PC-3 (cell line): ENCODE measurements around the gene MATN4. TPM values are rescaled to one million over a fixed set of nuclear protein-coding genes. Genes with fewer than 3 reads are reported as not detected.

ENCODE experiments used
- ATAC-seq: fragments of 200-7000 bp; cut with Tn5 transposase; 2 replicates; pipeline ENCODE4 v1.9.1; 2020; ENCODE audit warnings: mild to moderate bottlenecking, moderate library complexity
- BruUV-seq: library from RNA; stranded (reverse); fragments of 400-500 nt; replicated peaks from 2 replicates; lab custom pipeline; 2021; lab: Mats Ljungman, UMichigan
- CTCF ChIA-PET: fragments of 300-600 bp; sonication (Branson Sonifier 250); formaldehyde crosslinking; loops from one replicate; lab custom pipeline; 2022; ENCODE audit warnings: antibody characterized with exemption; lab: Charles Lee
- POLR2A ChIA-PET: fragments of 300-600 bp; sonication (Branson Sonifier 250); formaldehyde crosslinking; loops from one replicate; lab custom pipeline; 2022; ENCODE audit warnings: antibody characterized with exemption; ENCODE audit not compliant: unreplicated experiment; lab: Charles Lee
- DNase-seq: peaks from one replicate; pipeline ENCODE4 v3.0.0-alpha.2; 2015
- H2AFZ ChIP-seq: fragments of 300-600 bp; sonication (generic); 2 replicates; pipeline ENCODE4 v1.6.0; 2016; ENCODE audit warnings: antibody characterized with exemption, low read length
- H3F3A ChIP-seq: fragments of 300-600 bp; sonication (generic); one replicate; pipeline ENCODE4 v1.6.0; 2017; ENCODE audit warnings: antibody characterized with exemption, low read length, control low read depth, mild to moderate bottlenecking; ENCODE audit not compliant: unreplicated experiment
- H3K27ac ChIP-seq: fragments of 300-600 bp; sonication (generic); 2 replicates; pipeline ENCODE4 v1.5.1; 2016; ENCODE audit warnings: mild to moderate bottlenecking, low read length
- H3K27me3 ChIP-seq: fragments of 300-600 bp; sonication (generic); 2 replicates; pipeline ENCODE4 v1.6.1; 2016; ENCODE audit warnings: low read length, mixed read lengths
- H3K36me3 ChIP-seq: fragments of 300-600 bp; sonication (generic); 2 replicates; pipeline ENCODE4 v1.6.1; 2016; ENCODE audit warnings: low read depth, mixed run types, low read length, mixed read lengths
- H3K4me1 ChIP-seq: fragments of 300-600 bp; sonication (generic); 2 replicates; pipeline ENCODE4 v1.5.1; 2016; ENCODE audit warnings: low read length; ENCODE audit not compliant: insufficient read depth
- H3K4me2 ChIP-seq: fragments of 300-600 bp; sonication (generic); 2 replicates; pipeline ENCODE4 v1.6.0; 2016; ENCODE audit warnings: low read length
- H3K4me3 ChIP-seq: fragments of 300-600 bp; sonication (generic); 2 replicates; pipeline ENCODE4 v1.5.1; 2016; ENCODE audit warnings: mild to moderate bottlenecking, low read length, mixed read lengths
- H3K79me2 ChIP-seq: fragments of 300-600 bp; sonication (generic); 2 replicates; pipeline ENCODE4 v1.6.1; 2017; ENCODE audit warnings: low read length, mixed read lengths
- H3K9ac ChIP-seq: fragments of 300-600 bp; sonication (generic); 2 replicates; pipeline ENCODE4 v1.6.0; 2016; ENCODE audit warnings: mild to moderate bottlenecking, low read length
- H3K9me2 ChIP-seq: fragments of 300-600 bp; sonication (generic); replicated peaks from 2 replicates; pipeline ENCODE4 v1.6.1; 2016; ENCODE audit warnings: mixed run types, low read length, mixed read lengths
- H3K9me3 ChIP-seq: fragments of 300-600 bp; sonication (generic); 2 replicates; pipeline ENCODE4 v1.6.1; 2016; ENCODE audit warnings: low read length, mixed read lengths
- H4K20me1 ChIP-seq: fragments of 300-600 bp; sonication (generic); 2 replicates; pipeline ENCODE4 v1.6.1; 2016; ENCODE audit warnings: low read length, mixed read lengths
- EZH2 ChIP-seq: fragments of 300-600 bp; sonication (generic); IDR thresholded peaks from one replicate; pipeline ENCODE4 v1.6.1; 2017; ENCODE audit warnings: antibody characterized with exemption, mild to moderate bottlenecking, low read length; ENCODE audit not compliant: unreplicated experiment
- EZH2phosphoT487 ChIP-seq: fragments of 300-600 bp; sonication (generic); IDR thresholded peaks from 2 replicates; pipeline ENCODE4 v1.6.1; 2018; ENCODE audit warnings: mild to moderate bottlenecking, antibody characterized with exemption, low read length, borderline replicate concordance
- intact Hi-C: fragments of 100-400 bp; cut with micrococcal nuclease; formaldehyde crosslinking; loops from 2 replicates; pipeline ENCODE4 v1.9.0; 2023
- total RNA-seq: library from RNA; depleted of rRNA; stranded (reverse); fragments of >200 nt; gene quantifications from 2 replicates; pipeline ENCODE4 v1.2.3, GENCODE V29; 2014
- TF ChIP-seq, protein P1 (sequence below): fragments of 300-600 bp; sonication (generic); conservative IDR thresholded peaks from 2 replicates; pipeline ENCODE4 v1.5.1; 2017; ENCODE audit warnings: antibody characterized with exemption, low read depth, mild to moderate bottlenecking, low read length

The MATN4 gene
- total RNA-seq, 1 experiment from 2014 or later = 0.33 TPM

DNA sequence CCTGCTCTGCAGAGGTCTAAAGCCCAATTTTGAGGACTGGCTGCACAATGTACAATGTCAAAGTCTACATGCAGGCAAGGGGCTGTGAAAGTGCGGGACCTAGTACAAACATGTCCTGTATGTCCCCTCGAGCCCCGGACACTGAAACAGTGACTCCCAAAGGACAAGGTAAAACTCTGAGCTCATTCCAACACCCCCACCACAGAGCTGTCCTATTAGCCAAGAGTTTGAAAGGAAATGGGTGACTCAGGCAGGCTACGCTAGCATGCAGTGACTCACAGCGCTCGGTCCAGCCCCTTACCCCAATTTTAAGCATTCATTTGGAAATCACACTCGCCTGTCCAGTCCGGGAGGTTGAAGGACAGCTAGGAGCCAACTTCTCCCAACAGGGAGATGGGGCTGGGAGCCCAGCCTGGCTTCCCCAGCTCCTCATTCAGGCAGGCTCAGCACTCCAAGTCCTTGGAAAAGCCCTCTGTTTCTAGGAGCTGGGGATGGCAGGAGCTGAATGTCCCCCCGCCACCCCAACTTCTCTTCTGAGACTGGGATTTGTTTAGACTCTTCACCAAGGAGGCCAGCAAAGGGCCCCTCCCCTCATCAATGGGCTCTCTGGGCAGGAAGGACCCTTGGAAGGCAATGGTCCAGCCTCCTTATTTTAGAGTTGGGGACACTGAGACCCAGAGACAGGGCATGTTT is 36.2 kb upstream of the MATN4 start:
- Histone ChIP-seq H3K9me3 (no peaks in the 10 kb centered on the region), H3K9ac (peak overlapping the region; percentile 91), H3K36me3 (peaks cover 20% of the 10 kb centered on the region), H3F3A (peaks cover 15% of the 10 kb centered on the region), H3K27me3 (no peaks in the 10 kb centered on the region), H3K9me2 (no peaks in the 10 kb centered on the region), H3K27ac (peak overlapping the region; percentile 95), H3K4me2 (peak overlapping the region; percentile 98), H2AFZ (no peak overlapping the region), H4K20me1 (peaks cover 43% of the 10 kb centered on the region), H3K4me3 (peak overlapping the region; percentile 97), H3K4me1 (peaks cover 83% of the 10 kb centered on the region), H3K79me2 (peaks cover 86% of the 10 kb centered on the region)
- POLR2A ChIA-PET = interaction anchor here (0.6 to 1.0 kb wide), 7 partner anchors 15 to 651 kb away, joined by 3 to 5 read pairs (median 3); partner anchors contain the start of gene SYS1
- TSS peak; percentile 86 for BruUV-seq
- ATAC-seq (peak; percentile 57), DNase-seq (peak; percentile 98)
- intact Hi-C loops = loop anchor here (1.0 to 10.0 kb wide), 2 partner anchors 8 to 430 kb away; no protein-coding TSS in a partner anchor
- CTCF ChIA-PET = interaction anchor here (1.4 to 2.0 kb wide), 2 partner anchors 18 to 22 kb away, joined by 8 to 14 read pairs; partner anchors contain the start of gene SYS1
- TF ChIP-seq, protein P1, sequence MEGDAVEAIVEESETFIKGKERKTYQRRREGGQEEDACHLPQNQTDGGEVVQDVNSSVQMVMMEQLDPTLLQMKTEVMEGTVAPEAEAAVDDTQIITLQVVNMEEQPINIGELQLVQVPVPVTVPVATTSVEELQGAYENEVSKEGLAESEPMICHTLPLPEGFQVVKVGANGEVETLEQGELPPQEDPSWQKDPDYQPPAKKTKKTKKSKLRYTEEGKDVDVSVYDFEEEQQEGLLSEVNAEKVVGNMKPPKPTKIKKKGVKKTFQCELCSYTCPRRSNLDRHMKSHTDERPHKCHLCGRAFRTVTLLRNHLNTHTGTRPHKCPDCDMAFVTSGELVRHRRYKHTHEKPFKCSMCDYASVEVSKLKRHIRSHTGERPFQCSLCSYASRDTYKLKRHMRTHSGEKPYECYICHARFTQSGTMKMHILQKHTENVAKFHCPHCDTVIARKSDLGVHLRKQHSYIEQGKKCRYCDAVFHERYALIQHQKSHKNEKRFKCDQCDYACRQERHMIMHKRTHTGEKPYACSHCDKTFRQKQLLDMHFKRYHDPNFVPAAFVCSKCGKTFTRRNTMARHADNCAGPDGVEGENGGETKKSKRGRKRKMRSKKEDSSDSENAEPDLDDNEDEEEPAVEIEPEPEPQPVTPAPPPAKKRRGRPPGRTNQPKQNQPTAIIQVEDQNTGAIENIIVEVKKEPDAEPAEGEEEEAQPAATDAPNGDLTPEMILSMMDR = no peak
- no peak for TF ChIP-seq EZH2
- TF ChIP-seq EZH2phosphoT487 = no peak

DNA sequence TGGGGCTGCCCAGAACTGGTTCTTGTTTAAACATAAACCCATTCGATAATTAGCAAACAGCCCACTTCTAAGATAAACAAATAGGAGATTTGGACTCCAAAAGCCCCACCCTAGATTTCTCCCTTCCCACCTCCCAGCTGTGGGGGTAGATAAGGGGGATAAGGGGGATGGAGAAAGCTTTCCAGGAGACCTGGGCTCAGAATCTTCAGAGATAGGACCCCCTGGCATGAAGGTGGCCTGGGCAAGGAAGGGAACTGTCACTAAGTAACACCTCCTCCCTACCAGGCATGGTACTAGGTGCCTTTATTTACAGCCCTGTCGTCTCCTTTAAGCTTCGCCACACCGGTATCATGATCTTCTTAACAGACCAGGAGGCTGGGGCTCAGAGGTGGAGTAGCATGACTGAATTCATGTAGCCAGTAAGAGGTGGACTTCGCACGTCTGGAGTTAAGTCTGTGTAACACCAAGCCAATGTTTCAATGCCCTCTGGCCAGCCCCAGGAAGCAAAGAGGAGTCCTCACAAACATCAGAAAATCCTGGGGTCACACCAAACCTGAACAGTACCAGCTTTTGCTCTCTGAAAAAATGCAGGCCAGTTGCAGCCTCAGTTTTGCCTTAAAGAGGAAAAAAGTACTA is 35.6 kb upstream of the MATN4 start:
- peaks cover 15% of the 10 kb centered on the region for H3F3A ChIP-seq
- ATAC-seq = peak; percentile 0; the same call in 1 of the 2 replicates
- peaks cover 27% of the 10 kb centered on the region for H3K36me3 ChIP-seq
- no peaks in the 10 kb centered on the region for H3K27me3 ChIP-seq
- peaks cover 43% of the 10 kb centered on the region for H4K20me1 ChIP-seq
- intact Hi-C loops = loop anchor here (1.0 to 10.0 kb wide), 2 partner anchors 7 to 431 kb away; no protein-coding TSS in a partner anchor
- H3K27ac ChIP-seq = peak overlapping the region; percentile 95
- no peaks in the 10 kb centered on the region for H3K9me2 ChIP-seq
- TSS peak; percentile 1 for BruUV-seq
- H3K4me3 ChIP-seq = peak overlapping the region; percentile 61
- peaks cover 86% of the 10 kb centered on the region for H3K4me1 ChIP-seq
- peaks cover 93% of the 10 kb centered on the region for H3K79me2 ChIP-seq
- H3K4me2 ChIP-seq = peak overlapping the region; percentile 98
- peak overlapping the region; percentile 82 for H3K9ac ChIP-seq
- TF ChIP-seq, protein P1 = no peak
- TF ChIP-seq EZH2phosphoT487 (no peak), EZH2 (no peak)
- ChIA-PET POLR2A (interaction anchor here (0.7 to 1.0 kb wide), 4 partner anchors 14 to 590 kb away, joined by 3 to 4 read pairs (median 3); partner anchors contain the start of gene SYS1), CTCF (interaction anchor here (1.4 to 2.0 kb wide), 2 partner anchors 19 to 21 kb away, joined by 8 to 14 read pairs; partner anchors contain the start of gene SYS1)
- no peak overlapping the region for H2AFZ ChIP-seq
- no peaks in the 10 kb centered on the region for H3K9me3 ChIP-seq
- DNase-seq = peak; percentile 71
